MG63 (cell line): ENCODE data around the gene TNFRSF11A. TPM values are rescaled to one million over a fixed set of nuclear protein-coding genes. Genes with fewer than 3 reads are reported as not detected.

Experiments
- DNase-seq: peaks from one replicate; pipeline ENCODE4 v3.0.0-alpha.2; 2020
- H3K27me3 ChIP-seq: fragments of 250-450 bp; sonication (Bioruptor Pico); 2 replicates; pipeline ENCODE4 v1.5.1; 2020; ENCODE audit warnings: mild to moderate bottlenecking, moderate library complexity
- H3K36me3 ChIP-seq: fragments of 250-450 bp; sonication (Bioruptor Pico); 2 replicates; pipeline ENCODE4 v1.5.1; 2020; ENCODE audit warnings: mild to moderate bottlenecking, moderate library complexity
- H3K4me3 ChIP-seq: fragments of 250-450 bp; sonication (Bioruptor Pico); 2 replicates; pipeline ENCODE4 v1.5.1; 2020; ENCODE audit warnings: mild to moderate bottlenecking, moderate library complexity
- H3K9me3 ChIP-seq: fragments of 250-450 bp; sonication (Bioruptor Pico); 2 replicates; pipeline ENCODE4 v1.5.1; 2020; ENCODE audit warnings: mild to moderate bottlenecking, moderate library complexity
- total RNA-seq: library from RNA; depleted of rRNA; stranded (reverse); fragments of >200 nt; shearing (Covaris generic); gene quantifications from 2 replicates; pipeline ENCODE4 v1.2.3, GENCODE V29; 2014; ENCODE audit warnings: low replicate concordance

Gene TNFRSF11A
- total RNA-seq, 1 experiment from 2014 or later = 7.0 TPM

GRCh38 chr18:62334120-62334519 is 9.0 kb downstream of the TNFRSF11A start:
- peak; percentile 88 for DNase-seq
- Histone ChIP-seq H3K9me3 (no peaks in the 10 kb centered on the region), H3K36me3 (no peaks in the 10 kb centered on the region)

GRCh38 chr18:62335494-62335893 is 10.4 kb downstream of the TNFRSF11A start:
- DNase-seq = no peak
- H3K27me3 ChIP-seq = no peaks in the 10 kb centered on the region
- H3K36me3 ChIP-seq = no peaks in the 10 kb centered on the region

More at GRCh38 chr18:62334120-62334519, 9.0 kb downstream of the TNFRSF11A start:
- no peaks in the 10 kb centered on the region for H3K27me3 ChIP-seq
- H3K4me3 ChIP-seq = no peak overlapping the region

GRCh38 chr18:62336618-62337017 is 11.5 kb downstream of the TNFRSF11A start:
- Histone ChIP-seq H3K9me3 (no peaks in the 10 kb centered on the region), H3K36me3 (no peaks in the 10 kb centered on the region), H3K4me3 (no peak overlapping the region), H3K27me3 (no peaks in the 10 kb centered on the region)
- DNase-seq = no peak

More at GRCh38 chr18:62335494-62335893, 10.4 kb downstream of the TNFRSF11A start:
- H3K4me3 ChIP-seq = no peak overlapping the region
- no peaks in the 10 kb centered on the region for H3K9me3 ChIP-seq

GRCh38 chr18:62337336-62337735 is 12.2 kb downstream of the TNFRSF11A start:
- no peaks in the 10 kb centered on the region for H3K9me3 ChIP-seq
- DNase-seq = peak; percentile 36
- H3K27me3 ChIP-seq = no peaks in the 10 kb centered on the region
- no peaks in the 10 kb centered on the region for H3K36me3 ChIP-seq
- no peak overlapping the region for H3K4me3 ChIP-seq

- Histone ChIP-seq H3K4me3 (no peak overlapping the region), H3K27me3 (no peaks in the 10 kb centered on the region), H3K36me3 (no peaks in the 10 kb centered on the region), H3K9me3 (no peaks in the 10 kb centered on the region)
- DNase-seq = no peak
Measured at GRCh38 chr18:62338446-62339105, 13.5 kb downstream of the TNFRSF11A start.

- DNase-seq = no peak
- Histone ChIP-seq H3K4me3 (no peak overlapping the region), H3K9me3 (no peaks in the 10 kb centered on the region), H3K27me3 (no peaks in the 10 kb centered on the region), H3K36me3 (no peaks in the 10 kb centered on the region)
Measured at GRCh38 chr18:62339106-62339988, 14.2 kb downstream of the TNFRSF11A start.

GRCh38 chr18:62340996-62341395 is 15.9 kb downstream of the TNFRSF11A start:
- Histone ChIP-seq H3K27me3 (no peaks in the 10 kb centered on the region), H3K9me3 (no peaks in the 10 kb centered on the region), H3K36me3 (no peaks in the 10 kb centered on the region), H3K4me3 (no peak overlapping the region)
- DNase-seq = no peak

- H3K9me3 ChIP-seq = no peaks in the 10 kb centered on the region
- DNase-seq = no peak
- H3K27me3 ChIP-seq = no peaks in the 10 kb centered on the region
- no peaks in the 10 kb centered on the region for H3K36me3 ChIP-seq
- no peak overlapping the region for H3K4me3 ChIP-seq
Measured at GRCh38 chr18:62341473-62341872, 16.4 kb downstream of the TNFRSF11A start.

- H3K9me3 ChIP-seq = no peaks in the 10 kb centered on the region
- no peak for DNase-seq
- H3K27me3 ChIP-seq = no peaks in the 10 kb centered on the region
- H3K4me3 ChIP-seq = no peak overlapping the region
- H3K36me3 ChIP-seq = no peaks in the 10 kb centered on the region
Measured at GRCh38 chr18:62342884-62343283, 17.8 kb downstream of the TNFRSF11A start.

GRCh38 chr18:62343316-62343715 is 18.2 kb downstream of the TNFRSF11A start:
- Histone ChIP-seq H3K9me3 (no peaks in the 10 kb centered on the region), H3K36me3 (no peaks in the 10 kb centered on the region), H3K27me3 (no peaks in the 10 kb centered on the region), H3K4me3 (no peak overlapping the region)
- DNase-seq = no peak

- no peaks in the 10 kb centered on the region for H3K27me3 ChIP-seq
Measured at GRCh38 chr18:62345909-62346308, 20.8 kb downstream of the TNFRSF11A start.

GRCh38 chr18:62346333-62347088 is 21.4 kb downstream of the TNFRSF11A start:
- Histone ChIP-seq H3K36me3 (no peaks in the 10 kb centered on the region), H3K4me3 (no peak overlapping the region), H3K27me3 (no peaks in the 10 kb centered on the region), H3K9me3 (no peaks in the 10 kb centered on the region)
- DNase-seq = no peak

More at GRCh38 chr18:62345909-62346308, 20.8 kb downstream of the TNFRSF11A start:
- H3K36me3 ChIP-seq = no peaks in the 10 kb centered on the region
- no peaks in the 10 kb centered on the region for H3K9me3 ChIP-seq
- no peak overlapping the region for H3K4me3 ChIP-seq
- no peak for DNase-seq

GRCh38 chr18:62347089-62347506 is 22.0 kb downstream of the TNFRSF11A start:
- DNase-seq = no peak
- Histone ChIP-seq H3K4me3 (no peak overlapping the region), H3K27me3 (no peaks in the 10 kb centered on the region), H3K36me3 (no peaks in the 10 kb centered on the region), H3K9me3 (no peaks in the 10 kb centered on the region)

GRCh38 chr18:62348474-62348873 is 23.4 kb downstream of the TNFRSF11A start:
- Histone ChIP-seq H3K9me3 (no peaks in the 10 kb centered on the region), H3K36me3 (no peaks in the 10 kb centered on the region), H3K4me3 (no peak overlapping the region), H3K27me3 (no peaks in the 10 kb centered on the region)
- no peak for DNase-seq

GRCh38 chr18:62353170-62353569 is 28.1 kb downstream of the TNFRSF11A start:
- Histone ChIP-seq H3K4me3 (no peak overlapping the region), H3K36me3 (no peaks in the 10 kb centered on the region), H3K9me3 (no peaks in the 10 kb centered on the region), H3K27me3 (no peaks in the 10 kb centered on the region)
- DNase-seq = no peak

GRCh38 chr18:62354151-62354550 is 29.0 kb downstream of the TNFRSF11A start:
- H3K9me3 ChIP-seq = no peaks in the 10 kb centered on the region
- DNase-seq = no peak
- no peaks in the 10 kb centered on the region for H3K36me3 ChIP-seq
- H3K27me3 ChIP-seq = no peaks in the 10 kb centered on the region
- no peak overlapping the region for H3K4me3 ChIP-seq
